T-helper 2 cell (primary cell): ENCODE data around the gene SMIM13.

Source experiments
- DNase-seq, 5 experiments: peaks; one replicate each; pipeline versions ENCODE4 v3.0.0 to v3.0.0-alpha.2; 2012 to 2022

SMIM13 gene

GRCh38 chr6:11161031-11161956, 67.7 kb downstream of the SMIM13 start:
- no peak for DNase-seq

DNA sequence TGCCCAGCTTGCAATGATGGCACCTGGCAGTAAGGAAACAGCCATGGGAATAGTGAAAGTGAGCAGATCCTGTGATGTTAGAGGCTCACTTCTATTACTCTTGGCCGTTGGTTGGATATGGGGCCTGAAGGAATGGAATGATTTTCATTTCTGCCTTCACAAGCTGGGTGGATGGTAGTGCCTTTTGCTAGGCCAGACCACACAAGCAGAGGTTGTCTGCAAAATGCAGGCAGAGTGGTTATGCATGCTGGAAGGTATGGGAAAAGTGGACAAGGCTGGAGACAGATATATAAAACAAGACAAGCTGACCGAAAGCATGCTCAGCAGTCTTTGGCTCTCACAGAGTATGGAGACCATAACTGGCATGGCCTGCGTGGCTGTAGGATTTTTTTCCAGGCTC, 68.6 kb downstream of the SMIM13 start:
- DNase-seq: no peak

DNA sequence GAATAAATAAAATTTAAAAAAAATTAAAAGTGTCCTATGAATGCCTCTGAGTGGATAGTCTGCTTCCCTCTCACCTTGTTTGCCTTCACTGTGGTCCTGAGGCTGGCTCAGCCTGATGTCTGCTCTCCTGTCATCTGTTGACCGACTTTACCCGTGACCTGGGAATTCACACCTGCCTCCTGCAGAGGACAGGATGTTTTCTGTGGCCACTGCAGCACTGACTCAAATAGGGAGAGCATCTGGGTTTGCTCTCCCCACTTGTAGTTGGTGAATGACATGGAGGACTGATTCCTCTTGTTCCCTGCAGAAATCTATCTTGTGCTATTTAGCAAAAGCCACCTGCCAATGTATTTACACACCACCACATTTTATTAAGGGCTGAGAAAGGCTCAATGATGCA, 70.3 kb downstream of the SMIM13 start:
- DNase-seq: peak in 1 of 5 experiments; percentile 55

GRCh38 chr6:11164717-11165646, 71.3 kb downstream of the SMIM13 start:
- DNase-seq: peak in 1 of 5 experiments; percentile 65

DNA sequence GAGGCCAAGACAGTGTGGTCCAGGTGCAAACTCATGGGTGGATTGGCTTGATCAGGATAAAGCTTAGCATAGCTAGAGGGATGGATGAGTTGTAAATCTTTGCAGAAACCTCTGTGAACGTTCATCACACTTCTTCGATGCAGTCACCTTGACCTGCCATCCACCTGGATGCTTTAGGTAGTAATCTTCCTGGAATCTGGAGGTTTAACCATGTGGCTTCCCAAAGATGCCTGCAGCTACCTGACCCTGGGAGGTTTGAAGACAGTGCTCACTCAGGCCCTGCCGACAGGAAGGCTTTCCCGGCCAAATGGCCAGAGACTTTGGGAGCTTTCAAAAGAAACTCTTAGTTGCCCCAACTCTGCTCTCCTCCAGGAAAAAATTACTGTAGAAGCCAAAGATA, 73.3 kb downstream of the SMIM13 start:
- DNase-seq: no peak

GRCh38 chr6:11168091-11168635, 74.5 kb downstream of the SMIM13 start:
- DNase-seq: no peak

GRCh38 chr6:11171952-11172351, 78.3 kb downstream of the SMIM13 start:
- no peak for DNase-seq

DNA sequence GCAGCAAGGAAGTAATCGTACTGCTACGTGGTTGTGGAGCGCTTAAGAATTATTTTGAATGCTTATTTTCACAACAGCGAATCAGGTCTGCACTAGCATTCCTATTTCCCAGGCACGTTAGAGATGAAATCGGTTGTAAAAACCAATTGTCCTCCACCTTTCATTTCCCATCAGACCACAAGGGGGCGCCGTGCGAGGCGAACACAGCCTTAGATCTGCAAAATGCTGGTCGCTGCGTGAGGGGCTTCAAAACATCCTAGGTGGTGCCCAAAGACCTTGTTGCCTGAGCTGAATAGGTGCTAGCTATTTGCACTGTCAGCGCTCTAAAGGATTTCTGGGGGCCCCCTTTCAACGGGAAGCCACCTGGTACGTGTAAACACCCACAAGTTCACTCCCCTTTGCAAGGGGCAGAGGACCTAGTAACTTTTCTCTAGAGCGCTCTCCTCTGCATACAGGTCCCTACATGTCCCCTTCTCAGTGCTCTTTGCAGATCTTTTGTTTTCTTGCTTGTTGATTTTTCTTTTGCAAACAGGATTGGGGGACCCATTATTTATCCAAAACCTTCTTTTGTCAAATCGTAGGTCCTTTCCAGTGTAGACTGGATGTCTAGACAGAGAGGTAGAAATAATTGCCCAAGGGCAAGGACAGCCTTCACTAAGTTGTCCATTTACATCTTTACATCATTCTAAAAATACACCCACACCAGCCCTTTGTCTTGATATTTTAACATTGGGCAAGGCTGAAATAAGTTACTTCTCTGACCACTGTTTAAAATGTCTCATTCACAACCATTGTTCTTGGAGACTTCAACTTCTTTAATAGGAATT, 79.1 kb downstream of the SMIM13 start:
- DNase-seq: peak; percentile 48 to 65 (median 63)

DNA sequence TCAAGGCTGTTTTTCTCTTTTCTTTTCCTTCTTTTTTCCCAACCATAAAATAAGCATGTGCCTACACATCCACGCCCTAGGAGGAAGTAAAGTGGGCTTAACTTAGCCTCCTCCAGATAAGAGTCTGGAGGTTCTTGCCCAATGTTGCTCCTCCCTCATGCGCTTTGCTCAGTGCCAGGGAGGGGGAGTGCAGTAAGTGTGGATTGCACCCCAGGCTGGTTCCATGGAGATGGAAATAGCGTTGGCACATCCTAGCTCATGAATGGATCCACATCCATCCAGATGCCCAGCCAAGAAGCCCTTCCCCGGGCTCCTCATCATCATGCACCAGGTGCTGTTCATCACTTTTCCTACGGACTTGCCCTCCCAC, 80.6 kb downstream of the SMIM13 start:
- DNase-seq: no peak

GRCh38 chr6:11177271-11177670, 83.6 kb downstream of the SMIM13 start:
- peak in 1 of 5 experiments; percentile 59 for DNase-seq

GRCh38 chr6:11179088-11179418, 85.4 kb downstream of the SMIM13 start:
- DNase-seq: no peak

GRCh38 chr6:11179419-11180202, 86.0 kb downstream of the SMIM13 start:
- DNase-seq: no peak

DNA sequence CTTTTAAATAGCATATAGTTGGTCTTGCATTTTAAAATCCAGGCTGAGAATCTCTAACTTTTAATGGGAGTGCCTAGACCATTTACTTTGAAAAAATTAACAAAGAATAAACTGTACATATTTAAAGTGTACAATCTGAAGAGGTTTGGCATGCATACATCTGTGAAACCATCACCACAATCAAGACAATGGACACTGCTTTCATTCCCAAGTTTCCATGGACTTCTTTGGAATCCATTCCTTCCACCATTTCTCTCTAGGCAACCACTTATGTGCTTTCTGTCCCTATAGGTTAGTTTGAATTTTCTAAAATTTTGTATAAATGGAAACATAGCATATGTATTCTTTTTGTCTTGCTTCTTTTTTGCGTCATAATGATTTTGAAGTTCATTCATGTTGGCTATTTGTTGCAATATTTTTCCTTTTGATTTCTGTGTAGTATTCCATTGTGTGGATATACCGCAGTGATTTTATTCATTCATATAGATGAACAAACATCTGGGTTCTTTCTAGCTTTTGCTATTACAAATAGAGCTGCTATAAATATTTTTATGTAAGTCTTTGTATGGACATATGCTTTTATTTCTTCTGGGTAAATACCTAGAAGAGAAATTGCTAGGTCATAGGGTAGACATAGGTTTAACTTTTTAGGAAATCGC, 88.0 kb downstream of the SMIM13 start:
- DNase-seq: no peak

- no peak for DNase-seq
These were observed 90.2 kb downstream of the SMIM13 start for GRCh38 chr6:11183761-11184362.

GRCh38 chr6:11185204-11185842, 91.7 kb downstream of the SMIM13 start:
- no peak for DNase-seq

- no peak for DNase-seq
These were observed 93.7 kb downstream of the SMIM13 start for GRCh38 chr6:11187301-11187700.
